NCI-H2107 treated with DMSO at 0.1 percent for 48 hours (cell line): ENCODE measurements around the gene BCAR1.
"Not testable (repeated sequence)": the region's sequence is repeated elsewhere in the genome, so short reads cannot be mapped to it uniquely, and the experiment has no call there.

Source experiments
- DNase-seq: peaks from one replicate; lab custom pipeline; 2025; ENCODE audit not compliant: unreplicated experiment; lab: John Stamatoyannopoulos, UW

The BCAR1 gene

GRCh38 chr16:75206749-75207451, 44.5 kb downstream of the BCAR1 start, which contains the start of gene CTRB2:
TSS of gene CTRB2 (minus strand) at chr16:75207161. CDS start at chr16:75207141, 20 bp downstream.
- no peak for DNase-seq

DNA sequence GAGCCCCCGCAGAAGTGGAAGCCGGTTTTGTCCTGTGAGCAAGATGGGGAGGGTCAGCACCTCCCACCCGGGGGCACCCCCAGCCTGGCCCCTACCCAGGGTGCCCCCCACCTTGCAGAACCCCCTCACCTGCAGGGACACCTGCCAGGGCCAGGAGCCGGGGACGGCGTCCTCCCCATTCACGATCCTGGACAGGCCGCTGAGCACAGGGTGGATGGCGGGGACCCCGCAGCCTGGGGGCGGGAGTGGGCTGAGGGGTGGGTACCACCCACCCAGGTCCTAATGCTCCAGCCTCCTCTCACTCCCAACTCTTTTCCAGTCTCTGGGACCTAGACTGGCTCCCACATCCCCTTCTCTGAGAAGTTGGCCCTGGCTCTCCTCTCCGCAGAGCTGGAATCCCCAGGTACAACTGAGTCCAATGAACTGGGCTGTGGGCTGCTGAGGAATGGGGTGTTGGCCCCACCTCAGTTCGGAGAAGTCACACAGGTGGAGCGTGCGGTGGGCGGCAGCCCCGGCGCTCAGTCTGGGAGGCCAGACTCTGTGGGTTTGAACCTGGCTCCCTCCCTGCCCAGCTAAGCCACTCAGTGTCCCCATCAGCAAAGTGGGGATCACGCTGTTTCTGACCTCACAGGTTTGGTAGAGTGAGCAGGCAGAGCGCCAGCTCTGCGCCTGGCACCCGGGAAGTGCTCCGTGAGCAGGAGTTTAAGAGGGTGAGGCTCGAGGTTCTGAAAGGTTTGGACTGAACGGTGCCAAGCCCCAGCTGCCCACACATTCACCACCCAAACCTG, 45.3 kb downstream of the BCAR1 start:
- DNase-seq, result not testable (repeated sequence)

GRCh38 chr16:75205438-75205837, 46.0 kb downstream of the BCAR1 start:
- DNase-seq, result not testable (repeated sequence)

- not testable (repeated sequence) for DNase-seq
These were observed 46.5 kb downstream of the BCAR1 start for GRCh38 chr16:75204905-75205304.

DNA sequence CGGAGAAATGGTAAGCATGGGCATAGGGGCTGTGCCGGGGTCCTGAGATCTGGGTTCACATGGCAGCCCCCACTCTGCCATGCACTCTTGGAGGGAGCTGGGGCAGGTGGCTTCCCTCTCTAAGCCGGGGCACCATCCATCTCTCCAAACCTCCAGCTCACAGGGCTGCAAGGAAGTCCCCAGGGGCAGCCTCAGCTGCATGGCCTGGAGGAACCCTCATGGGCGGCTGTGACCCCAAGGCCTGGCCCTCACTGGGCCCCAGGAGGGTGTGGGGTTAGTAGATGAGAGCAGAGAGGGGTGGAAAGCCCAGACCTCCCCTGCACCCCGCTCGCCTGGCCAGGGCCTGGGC, 47.0 kb downstream of the BCAR1 start:
- DNase-seq, result no peak

DNA sequence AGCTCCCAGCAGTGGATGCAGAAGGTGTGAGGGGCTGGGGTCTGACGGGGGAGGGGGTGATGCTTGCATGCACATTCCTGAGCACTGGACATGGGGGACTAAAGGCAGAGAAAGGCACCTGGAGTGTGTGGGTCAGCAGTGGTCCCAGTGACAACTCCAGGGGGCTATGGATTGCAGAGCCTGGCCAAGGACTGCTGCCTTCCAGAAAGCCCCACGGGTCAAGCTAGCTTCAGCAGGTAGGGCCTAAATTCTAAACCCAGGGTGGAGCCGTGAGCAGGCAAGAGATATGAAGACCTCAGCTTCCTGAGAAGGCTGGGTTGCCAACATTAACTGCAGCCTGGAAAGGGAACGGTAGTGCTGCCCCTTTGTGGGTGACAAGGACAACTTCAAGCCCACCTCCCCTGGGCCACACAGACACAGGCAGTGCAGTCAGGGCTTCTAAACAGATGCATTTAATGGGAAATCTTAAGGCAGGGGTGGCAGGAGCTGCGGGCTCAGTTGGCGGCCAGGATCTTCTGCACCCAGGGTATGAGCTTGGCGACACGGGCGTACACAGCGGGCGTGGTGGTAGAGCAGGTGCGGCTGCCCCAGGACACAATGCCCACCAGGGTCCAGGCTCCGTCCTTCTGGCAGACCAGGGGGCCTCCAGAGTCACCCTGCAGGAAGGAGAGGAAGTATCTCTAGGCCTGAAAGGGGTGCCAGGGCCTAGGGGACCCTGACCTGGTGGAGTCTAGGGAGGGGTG, 47.6 kb downstream of the BCAR1 start:
- DNase-seq, result no peak

GRCh38 chr16:75203096-75203495, 48.3 kb downstream of the BCAR1 start:
- DNase-seq, result no peak

DNA sequence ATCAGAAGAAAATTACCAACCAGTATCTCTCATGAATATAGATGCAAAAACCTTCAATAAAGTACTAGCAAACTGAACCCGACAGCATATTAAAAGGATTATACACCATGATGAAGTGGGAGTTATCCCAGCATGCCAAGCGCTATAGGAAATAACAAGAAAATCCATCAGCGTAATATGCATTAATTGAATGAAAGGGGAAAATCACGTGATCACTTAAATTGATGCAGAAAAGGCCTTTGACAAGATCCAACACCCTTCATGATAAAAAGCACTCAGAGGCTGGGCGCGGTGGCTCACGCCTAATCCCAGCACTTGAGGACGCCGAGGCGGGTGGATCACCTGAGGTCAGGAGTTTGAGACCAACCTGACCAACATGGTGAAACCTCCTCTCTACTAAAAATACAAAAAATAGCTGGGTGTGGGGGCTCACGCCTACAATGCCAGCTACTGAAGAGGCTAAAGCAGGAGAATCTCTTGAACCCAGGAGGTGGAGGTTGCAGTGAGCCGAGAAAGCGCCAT, 49.3 kb downstream of the BCAR1 start:
- DNase-seq, result no peak

DNA sequence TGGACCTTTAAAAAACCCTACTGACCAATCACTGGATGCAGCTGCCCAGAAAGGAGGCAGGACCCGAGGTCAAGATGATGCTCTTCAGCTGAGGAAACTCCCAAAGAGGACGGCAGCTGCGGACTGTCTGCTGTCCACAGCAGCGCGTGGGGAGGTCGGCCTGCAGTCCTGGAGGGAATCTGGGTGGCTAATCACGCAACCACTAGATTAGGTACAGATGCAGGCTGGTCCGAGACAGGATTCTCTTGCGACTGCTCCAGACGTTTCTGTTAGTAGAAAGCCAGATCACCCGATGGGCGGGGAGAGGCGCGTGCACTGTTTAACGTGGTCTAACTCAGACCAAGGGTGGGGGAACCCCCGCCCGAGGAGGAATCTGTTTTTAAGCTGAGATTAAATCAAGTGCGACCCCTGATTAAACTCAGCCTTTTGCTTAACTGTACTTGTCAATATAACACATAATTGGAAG, 53.3 kb downstream of the BCAR1 start:
- no peak for DNase-seq

DNA sequence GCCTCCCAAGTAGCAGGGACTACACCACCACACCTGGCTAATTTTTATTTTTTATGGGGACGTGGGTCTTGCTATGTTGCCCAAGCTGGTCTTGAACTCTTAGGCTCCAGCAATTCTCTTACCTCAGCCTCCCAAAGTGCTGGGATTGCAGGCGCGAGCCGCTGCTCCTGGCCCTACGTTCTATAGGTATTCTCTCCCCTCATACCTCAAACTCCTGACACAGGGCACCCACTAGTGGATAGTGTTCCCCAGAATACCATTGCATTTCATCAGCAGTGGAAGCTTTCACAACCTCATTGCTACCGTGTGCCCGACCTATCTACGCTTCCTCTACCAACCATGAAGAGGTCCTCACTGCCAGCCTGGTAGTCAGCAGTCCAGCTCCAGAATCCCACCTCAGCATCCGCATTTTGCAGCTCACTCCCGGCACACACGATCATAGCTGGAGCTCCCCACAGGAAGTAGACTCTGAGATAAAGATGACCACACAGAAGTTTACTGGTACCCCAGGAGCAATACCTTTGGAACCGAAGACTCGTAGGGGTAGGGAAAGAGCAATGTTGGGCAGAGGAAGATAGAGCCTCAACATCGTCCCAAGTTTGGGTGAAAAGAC, 53.8 kb downstream of the BCAR1 start:
- DNase-seq, result no peak

- no peak for DNase-seq
These were observed 54.6 kb downstream of the BCAR1 start for GRCh38 chr16:75196836-75197235.

- no peak for DNase-seq
These were observed 55.3 kb downstream of the BCAR1 start for GRCh38 chr16:75195811-75196790.

GRCh38 chr16:75193730-75194444, 57.5 kb downstream of the BCAR1 start:
- DNase-seq, result no peak

- DNase-seq, result no peak
These were observed 58.2 kb downstream of the BCAR1 start for GRCh38 chr16:75193265-75193650.

DNA sequence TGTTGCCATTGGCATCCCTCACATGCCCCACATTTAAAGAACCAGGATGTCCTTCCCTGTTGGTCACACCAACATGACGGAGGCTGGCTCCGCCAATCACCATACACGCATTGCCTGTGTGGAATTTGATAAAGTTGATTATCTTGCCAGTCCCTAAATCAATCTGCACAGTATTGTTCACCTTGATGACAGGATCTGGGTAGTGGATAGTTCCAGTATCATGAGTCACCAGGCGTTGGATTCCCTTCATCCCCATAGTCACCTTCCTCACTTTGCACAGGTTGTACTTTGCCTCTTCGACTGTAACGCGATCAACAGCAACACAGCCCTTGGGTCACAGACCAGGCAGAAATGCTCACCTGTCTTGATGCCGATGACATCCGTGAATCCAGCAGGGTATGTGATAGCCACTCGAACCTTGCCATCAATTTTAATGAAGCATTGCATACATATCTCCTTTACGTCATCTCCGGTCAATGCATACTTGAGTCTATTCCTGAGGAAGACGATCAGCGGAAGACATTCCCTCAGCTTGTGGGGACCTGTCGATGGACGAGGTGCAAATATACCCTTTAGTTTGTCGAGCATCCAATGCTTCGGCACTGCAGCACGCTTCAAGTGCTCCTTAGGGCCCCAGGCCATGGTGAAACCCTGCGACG, 58.7 kb downstream of the BCAR1 start:
- no peak for DNase-seq

DNA sequence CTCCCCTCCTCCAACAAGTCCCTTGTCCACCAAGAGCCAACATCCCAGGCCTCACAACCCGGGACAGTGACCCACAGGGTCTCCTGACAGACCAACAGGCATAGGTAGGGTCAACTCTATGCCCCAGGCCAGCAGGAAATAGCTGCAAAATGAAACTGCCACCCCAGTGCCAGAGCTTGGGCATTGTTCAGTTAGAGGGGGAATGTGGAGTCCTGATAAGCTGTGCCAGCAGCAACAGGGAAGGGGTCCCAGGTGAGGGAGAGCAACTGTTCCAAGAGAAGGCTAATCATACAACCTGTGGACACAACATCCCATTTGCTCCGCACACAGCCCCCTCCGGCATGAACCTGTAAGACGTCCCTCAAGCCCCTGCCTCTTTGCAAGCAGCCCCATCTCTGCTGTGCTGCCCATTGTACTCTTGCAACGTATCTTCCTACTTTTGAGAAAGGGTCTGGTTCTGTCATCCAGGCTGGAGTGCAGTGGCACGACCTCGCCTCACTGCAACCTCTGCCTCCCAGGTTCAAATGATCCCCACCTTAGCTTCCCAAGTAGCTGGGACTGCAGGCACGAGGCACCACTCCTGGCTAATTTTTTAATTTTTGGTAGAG, 61.7 kb downstream of the BCAR1 start:
- no peak for DNase-seq

- DNase-seq, result no peak
These were observed 62.5 kb downstream of the BCAR1 start for GRCh38 chr16:75188832-75189477.

- DNase-seq, result no peak
These were observed 69.8 kb downstream of the BCAR1 start for GRCh38 chr16:75181630-75182029.
